HEK293T (cell line): ENCODE measurements around the gene DUS1L.

Source experiments
- CTCF ChIA-PET: fragments of 350-600 bp; formaldehyde crosslinking; extraction: SDS; loops from one replicate; lab custom pipeline; 2021; ENCODE audit warnings: antibody characterized with exemption, inconsistent platforms; lab: Yijun Ruan, JAX
- POLR2A ChIA-PET: fragments of 350-600 bp; formaldehyde crosslinking; extraction: SDS; loops from one replicate; lab custom pipeline; 2020; ENCODE audit warnings: antibody characterized with exemption, inconsistent platforms; lab: Yijun Ruan, JAX
- DNase-seq: peaks from one replicate; pipeline ENCODE4 v3.0.0; 2012; ENCODE audit warnings: mixed read lengths; ENCODE audit errors: extremely low spot score
- ARNT ChIP-seq: fragments of 450-650 bp; IDR thresholded peaks from 2 replicates; pipeline ENCODE4 v1.6.1; 2017; ENCODE audit warnings: mild to moderate bottlenecking
- BHLHE40 ChIP-seq: fragments of 450-650 bp; IDR thresholded peaks from 2 replicates; pipeline ENCODE4 v1.6.1; 2016; ENCODE audit warnings: mild to moderate bottlenecking, moderate library complexity, borderline replicate concordance
- CTBP1 ChIP-seq: fragments of 450-650 bp; IDR thresholded peaks from 2 replicates; pipeline ENCODE4 v1.6.1; 2016; ENCODE audit warnings: borderline replicate concordance
- ELF4 ChIP-seq: fragments of 450-650 bp; IDR thresholded peaks from 2 replicates; pipeline ENCODE4 v1.6.1; 2017; ENCODE audit warnings: antibody characterized with exemption
- FOXA1 ChIP-seq: fragments of 450-650 bp; IDR thresholded peaks from 2 replicates; pipeline ENCODE4 v1.6.1; 2016; ENCODE audit warnings: mild to moderate bottlenecking
- FOXK2 ChIP-seq: fragments of 450-650 bp; IDR thresholded peaks from 2 replicates; pipeline ENCODE4 v1.6.1; 2016; ENCODE audit warnings: mild to moderate bottlenecking
- FOXM1 ChIP-seq: fragments of 450-650 bp; IDR thresholded peaks from 2 replicates; pipeline ENCODE4 v1.6.1; 2017; ENCODE audit warnings: mild to moderate bottlenecking, borderline replicate concordance
- HDGF ChIP-seq: fragments of 450-650 bp; IDR thresholded peaks from 2 replicates; pipeline ENCODE4 v1.6.1; 2017; ENCODE audit warnings: antibody characterized with exemption, borderline replicate concordance
- L3MBTL2 ChIP-seq: fragments of 450-650 bp; conservative IDR thresholded peaks from 2 replicates; pipeline ENCODE4 v1.6.1; 2016; ENCODE audit warnings: mild to moderate bottlenecking
- LEF1 ChIP-seq: fragments of 450-650 bp; IDR thresholded peaks from 2 replicates; pipeline ENCODE4 v1.6.1; 2017; ENCODE audit warnings: mild to moderate bottlenecking, borderline replicate concordance
- NFRKB ChIP-seq: fragments of 450-650 bp; IDR thresholded peaks from 2 replicates; pipeline ENCODE4 v1.6.1; 2016; ENCODE audit warnings: mild to moderate bottlenecking, moderate library complexity
- PKNOX1 ChIP-seq: fragments of 450-650 bp; IDR thresholded peaks from 2 replicates; pipeline ENCODE4 v1.6.1; 2016
- SP1 ChIP-seq: fragments of 450-650 bp; IDR thresholded peaks from 2 replicates; pipeline ENCODE4 v1.6.1; 2017
- SUZ12 ChIP-seq: fragments of 450-650 bp; IDR thresholded peaks from 2 replicates; pipeline ENCODE4 v1.6.1; 2016; ENCODE audit warnings: mild to moderate bottlenecking
- TARDBP ChIP-seq: fragments of 450-650 bp; IDR thresholded peaks from 2 replicates; pipeline ENCODE4 v1.6.1; 2016
- ZNF384 ChIP-seq: fragments of 450-650 bp; IDR thresholded peaks from 2 replicates; pipeline ENCODE4 v1.6.1; 2016

DUS1L gene

GRCh38 chr17:82015311-82015971, 50.2 kb downstream of the DUS1L start:
- DNase-seq = no peak
- ChIA-PET CTCF (no interaction called here), POLR2A (no interaction called here)
- no peak for TF ChIP-seq NFRKB
- TF ChIP-seq ZNF384 = no peak
- TF ChIP-seq ARNT = no peak
- TF ChIP-seq TARDBP = no peak
- TF ChIP-seq SP1 = no peak
- TF ChIP-seq ELF4 = no peak
- TF ChIP-seq FOXK2 = no peak
- TF ChIP-seq HDGF = no peak

DNA sequence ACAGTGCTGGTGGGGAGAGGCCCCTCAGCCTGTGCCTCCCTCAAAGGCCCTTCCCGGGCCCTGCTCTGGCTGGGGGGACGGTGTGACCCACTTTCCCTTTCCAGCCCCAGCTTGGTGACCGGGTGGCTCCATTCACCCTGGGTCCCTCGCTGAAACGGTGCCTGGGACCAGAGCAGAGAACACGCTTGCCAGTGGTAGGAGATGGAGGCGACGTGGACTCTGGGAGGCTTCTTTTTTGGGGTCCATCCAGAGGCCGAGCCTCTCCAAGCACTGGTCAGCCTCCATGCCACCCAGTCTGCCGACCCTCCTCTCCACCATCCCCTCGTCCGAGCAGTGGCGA, 50.7 kb downstream of the DUS1L start:
- TF ChIP-seq ELF4 (no peak), PKNOX1 (no peak), NFRKB (no peak), CTBP1 (no peak), LEF1 (no peak), ARNT (no peak), FOXM1 (no peak), BHLHE40 (no peak), HDGF (no peak), ZNF384 (no peak), FOXK2 (no peak), FOXA1 (no peak), TARDBP (no peak)
- POLR2A ChIA-PET = no interaction called here

DNA sequence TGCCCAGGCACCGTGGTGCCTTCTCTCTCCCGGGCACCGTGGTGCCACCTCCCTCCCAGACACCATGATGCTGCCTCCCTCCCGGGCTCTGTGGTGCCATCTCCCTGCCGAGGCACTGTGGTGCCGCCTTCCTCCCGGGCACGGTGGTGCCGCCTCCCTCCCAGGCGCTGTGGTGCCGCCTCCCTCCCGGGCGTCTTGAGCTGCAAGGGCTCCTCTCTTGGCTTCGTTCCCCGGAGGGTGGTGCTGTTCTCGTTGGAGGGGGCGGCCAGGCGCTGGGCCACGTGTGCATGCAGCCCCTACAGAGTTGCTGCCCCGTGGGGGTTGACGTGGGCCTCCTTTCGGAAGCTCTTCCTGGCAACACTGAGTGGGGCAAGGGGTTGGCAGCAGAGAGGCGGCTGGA, 51.2 kb downstream of the DUS1L start:
- CTCF ChIA-PET = no interaction called here
- TF ChIP-seq FOXK2 = no peak
- no peak for TF ChIP-seq BHLHE40
- no peak for TF ChIP-seq FOXA1
- no peak for TF ChIP-seq SP1
- no peak for TF ChIP-seq ARNT
- TF ChIP-seq PKNOX1 = no peak
- no peak for TF ChIP-seq L3MBTL2
- no peak for TF ChIP-seq ELF4
- no peak for TF ChIP-seq NFRKB
- TF ChIP-seq SUZ12 = no peak
- TF ChIP-seq LEF1 = no peak
- POLR2A ChIA-PET = no interaction called here
- no peak for DNase-seq

More for the DNA sequence above, 50.7 kb downstream of the DUS1L start:
- no peak for DNase-seq
- CTCF ChIA-PET = no interaction called here

GRCh38 chr17:82013772-82014321, 51.8 kb downstream of the DUS1L start:
- ChIA-PET POLR2A (interaction anchor here (1.5 kb wide), 1 partner anchor 9 kb away, joined by 4 read pairs; the partner anchor contains the start of genes CENPX and LRRC45), CTCF (no interaction called here)
- DNase-seq = no peak
- TF ChIP-seq NFRKB (no peak), TARDBP (no peak), ARNT (no peak), CTBP1 (no peak), ZNF384 (no peak), LEF1 (no peak), L3MBTL2 (no peak), PKNOX1 (no peak)

DNA sequence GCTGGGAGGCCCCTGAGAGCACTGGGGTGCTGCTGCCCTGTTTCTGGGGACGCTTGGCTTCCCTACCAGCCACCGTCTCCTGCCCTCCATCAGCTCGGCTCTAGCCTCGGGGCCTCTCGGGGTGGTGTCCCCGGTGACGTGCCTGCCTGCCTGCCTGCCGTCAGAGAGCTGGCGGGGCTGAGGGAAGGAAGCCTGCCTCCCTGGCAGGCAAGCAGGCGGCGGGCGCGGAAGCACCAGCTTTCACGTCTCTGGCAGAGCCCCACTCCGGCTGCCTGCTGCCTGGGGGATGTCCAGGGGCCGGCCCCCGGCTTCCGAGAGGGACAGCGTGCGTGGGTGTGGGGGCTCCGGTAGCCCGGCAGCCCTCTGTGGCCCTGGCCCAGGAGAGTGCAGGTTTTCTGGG, 52.3 kb downstream of the DUS1L start:
- TF ChIP-seq NFRKB = no peak
- no peak for TF ChIP-seq TARDBP
- no peak for TF ChIP-seq BHLHE40
- TF ChIP-seq LEF1 = no peak
- no peak for TF ChIP-seq SUZ12
- TF ChIP-seq FOXK2 = no peak
- no peak for TF ChIP-seq FOXA1
- no peak for TF ChIP-seq FOXM1
- no peak for TF ChIP-seq CTBP1
- TF ChIP-seq ELF4 = no peak
- no peak for TF ChIP-seq SP1
- TF ChIP-seq ZNF384 = no peak
- TF ChIP-seq ARNT = no peak
- no peak for TF ChIP-seq L3MBTL2
- TF ChIP-seq HDGF = no peak
- POLR2A ChIA-PET = interaction anchor here (1.5 kb wide), 1 partner anchor 9 kb away, joined by 4 read pairs; the partner anchor contains the start of genes CENPX and LRRC45

DNA sequence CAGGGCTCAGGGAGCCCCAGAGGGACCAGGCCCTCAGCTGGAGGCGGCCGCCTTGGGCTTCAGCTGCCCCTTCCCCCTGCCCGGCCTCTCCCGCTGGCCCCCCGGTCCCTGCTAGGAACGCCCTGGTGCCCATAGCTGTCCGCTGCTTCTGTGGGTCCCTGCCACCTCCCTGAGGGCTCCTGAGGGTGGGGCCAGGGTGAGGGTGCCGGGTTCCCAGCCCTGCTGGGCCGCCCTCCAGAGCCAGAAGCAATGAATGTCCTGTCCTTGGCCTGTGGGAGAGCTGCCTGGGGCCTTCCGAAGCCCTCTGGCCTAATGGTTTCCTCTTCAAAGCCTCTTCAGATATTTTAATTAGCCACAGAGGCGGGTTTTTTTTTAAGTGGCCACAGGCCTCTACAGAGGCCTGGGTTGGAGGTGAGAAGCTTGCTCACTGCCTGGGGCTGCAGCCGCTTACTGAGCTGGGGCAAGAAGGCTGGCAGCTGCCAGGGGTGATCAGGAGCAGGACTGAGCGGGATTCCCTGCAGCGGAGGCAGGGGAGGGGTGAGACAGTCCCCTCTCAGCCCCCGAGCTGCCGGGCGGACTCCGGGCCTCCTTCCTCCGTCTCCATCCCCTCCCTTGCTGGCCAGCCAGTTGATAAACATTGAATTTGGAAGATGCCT, 52.8 kb downstream of the DUS1L start:
- ChIA-PET POLR2A (interaction anchor here (1.5 kb wide), 1 partner anchor 10 kb away, joined by 4 read pairs; the partner anchor contains the start of genes CENPX and LRRC45), CTCF (interaction anchor here (0.6 kb wide), 1 partner anchor 96 kb away, joined by 4 read pairs; no protein-coding TSS in a partner anchor)

More for the DNA sequence above, 52.3 kb downstream of the DUS1L start:
- DNase-seq = no peak
- CTCF ChIA-PET = interaction anchor here (0.6 kb wide), 1 partner anchor 95 kb away, joined by 4 read pairs; no protein-coding TSS in a partner anchor

More for the DNA sequence above, 52.8 kb downstream of the DUS1L start:
- DNase-seq = no peak
- TF ChIP-seq SP1 (no peak), PKNOX1 (no peak), ELF4 (no peak), FOXA1 (no peak), FOXK2 (no peak), SUZ12 (no peak)
